GM10266 (cell line): ENCODE data around the gene SGCD.

Experiments
- DNase-seq: peaks from one replicate; pipeline ENCODE4 v3.0.0; 2012; ENCODE audit errors: extremely low spot score
- TF ChIP-seq, protein P1 (sequence below): IDR thresholded peaks from 2 replicates; pipeline ENCODE4 v1.5.1; 2012; ENCODE audit warnings: mild to moderate bottlenecking, low read depth; ENCODE audit not compliant: control insufficient read depth, insufficient read depth; ENCODE audit errors: missing control alignments

SGCD gene

DNA sequence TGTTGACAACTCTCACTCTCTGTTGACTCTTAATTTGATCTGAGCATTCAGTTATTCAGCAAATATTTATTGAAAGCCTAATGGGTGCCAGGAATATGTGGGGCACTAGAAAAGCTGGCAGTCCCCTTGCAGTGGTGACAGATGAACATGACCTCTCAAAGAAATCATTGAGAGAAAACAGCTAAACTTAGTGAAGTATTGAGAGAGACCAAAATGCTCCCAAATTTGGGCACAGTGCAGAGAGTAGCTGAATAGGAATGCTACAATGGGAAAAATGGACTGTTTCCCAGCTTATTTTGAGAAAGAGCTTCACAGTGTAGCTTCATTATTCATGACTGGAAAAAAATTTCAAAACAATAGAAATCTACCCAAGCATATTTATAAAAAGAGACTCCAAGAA is 257.9 kb downstream of the SGCD start:
- no peak for DNase-seq
- TF ChIP-seq, protein P1, sequence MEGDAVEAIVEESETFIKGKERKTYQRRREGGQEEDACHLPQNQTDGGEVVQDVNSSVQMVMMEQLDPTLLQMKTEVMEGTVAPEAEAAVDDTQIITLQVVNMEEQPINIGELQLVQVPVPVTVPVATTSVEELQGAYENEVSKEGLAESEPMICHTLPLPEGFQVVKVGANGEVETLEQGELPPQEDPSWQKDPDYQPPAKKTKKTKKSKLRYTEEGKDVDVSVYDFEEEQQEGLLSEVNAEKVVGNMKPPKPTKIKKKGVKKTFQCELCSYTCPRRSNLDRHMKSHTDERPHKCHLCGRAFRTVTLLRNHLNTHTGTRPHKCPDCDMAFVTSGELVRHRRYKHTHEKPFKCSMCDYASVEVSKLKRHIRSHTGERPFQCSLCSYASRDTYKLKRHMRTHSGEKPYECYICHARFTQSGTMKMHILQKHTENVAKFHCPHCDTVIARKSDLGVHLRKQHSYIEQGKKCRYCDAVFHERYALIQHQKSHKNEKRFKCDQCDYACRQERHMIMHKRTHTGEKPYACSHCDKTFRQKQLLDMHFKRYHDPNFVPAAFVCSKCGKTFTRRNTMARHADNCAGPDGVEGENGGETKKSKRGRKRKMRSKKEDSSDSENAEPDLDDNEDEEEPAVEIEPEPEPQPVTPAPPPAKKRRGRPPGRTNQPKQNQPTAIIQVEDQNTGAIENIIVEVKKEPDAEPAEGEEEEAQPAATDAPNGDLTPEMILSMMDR, result no peak

DNA sequence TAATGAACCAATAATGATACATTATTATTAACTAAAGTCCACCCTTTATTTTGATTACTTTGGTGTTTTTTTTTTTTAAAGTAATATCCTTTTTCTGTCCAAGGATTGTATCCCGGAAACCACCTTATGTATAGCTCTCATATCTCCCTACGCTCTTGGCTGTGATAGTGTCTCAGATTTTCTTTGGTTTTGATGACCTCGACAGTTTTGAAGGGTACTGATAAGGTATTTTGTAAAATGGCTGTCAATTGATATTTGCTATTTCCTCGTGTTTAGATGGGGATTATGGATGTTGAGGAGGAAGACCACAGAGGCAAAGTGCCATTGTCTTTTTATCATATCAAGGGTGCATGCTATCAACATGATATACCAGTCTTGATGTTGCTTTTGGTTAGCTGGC is 259.0 kb downstream of the SGCD start:
- TF ChIP-seq, protein P1, result no peak
- no peak for DNase-seq

DNA sequence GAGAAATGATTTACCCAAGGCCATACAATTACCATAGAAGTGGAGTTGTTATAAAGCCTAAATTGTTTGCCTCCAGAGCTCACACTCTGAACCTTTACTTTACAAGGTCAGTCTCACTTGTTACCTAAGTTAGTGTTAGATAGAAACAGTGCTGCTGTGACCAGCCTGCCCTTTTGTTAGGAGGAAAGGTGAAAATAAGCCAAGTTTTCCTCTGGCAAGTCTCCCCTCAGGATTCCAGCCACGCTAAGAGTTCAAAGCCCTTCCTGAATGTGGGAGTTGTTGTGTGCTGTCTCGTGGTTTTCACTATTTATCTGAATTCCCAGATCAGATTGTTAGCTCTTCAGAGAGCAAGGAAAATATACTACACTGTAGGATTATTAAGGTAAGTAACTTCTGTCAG is 260.0 kb downstream of the SGCD start:
- no peak for DNase-seq
- TF ChIP-seq, protein P1, result no peak

DNA sequence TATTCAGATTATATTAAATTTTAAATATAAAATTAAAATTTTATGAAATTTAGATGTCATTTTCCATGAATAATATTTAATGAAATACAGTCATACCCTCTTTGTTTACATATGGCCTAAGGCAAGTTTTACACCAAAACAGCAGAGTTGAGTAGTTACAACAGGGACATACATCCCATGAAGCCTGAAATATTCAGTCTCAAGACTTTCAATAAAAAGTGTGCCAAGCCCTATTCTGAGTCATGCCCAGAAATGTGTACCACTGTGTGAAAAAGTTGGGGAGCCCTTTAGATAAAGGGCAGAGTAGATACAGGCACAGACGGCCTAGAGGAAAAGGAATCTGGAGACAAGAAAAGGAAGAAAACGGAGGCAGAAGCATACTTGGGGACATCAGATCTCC is 261.3 kb downstream of the SGCD start:
- no peak for DNase-seq
- TF ChIP-seq, protein P1, result no peak

DNA sequence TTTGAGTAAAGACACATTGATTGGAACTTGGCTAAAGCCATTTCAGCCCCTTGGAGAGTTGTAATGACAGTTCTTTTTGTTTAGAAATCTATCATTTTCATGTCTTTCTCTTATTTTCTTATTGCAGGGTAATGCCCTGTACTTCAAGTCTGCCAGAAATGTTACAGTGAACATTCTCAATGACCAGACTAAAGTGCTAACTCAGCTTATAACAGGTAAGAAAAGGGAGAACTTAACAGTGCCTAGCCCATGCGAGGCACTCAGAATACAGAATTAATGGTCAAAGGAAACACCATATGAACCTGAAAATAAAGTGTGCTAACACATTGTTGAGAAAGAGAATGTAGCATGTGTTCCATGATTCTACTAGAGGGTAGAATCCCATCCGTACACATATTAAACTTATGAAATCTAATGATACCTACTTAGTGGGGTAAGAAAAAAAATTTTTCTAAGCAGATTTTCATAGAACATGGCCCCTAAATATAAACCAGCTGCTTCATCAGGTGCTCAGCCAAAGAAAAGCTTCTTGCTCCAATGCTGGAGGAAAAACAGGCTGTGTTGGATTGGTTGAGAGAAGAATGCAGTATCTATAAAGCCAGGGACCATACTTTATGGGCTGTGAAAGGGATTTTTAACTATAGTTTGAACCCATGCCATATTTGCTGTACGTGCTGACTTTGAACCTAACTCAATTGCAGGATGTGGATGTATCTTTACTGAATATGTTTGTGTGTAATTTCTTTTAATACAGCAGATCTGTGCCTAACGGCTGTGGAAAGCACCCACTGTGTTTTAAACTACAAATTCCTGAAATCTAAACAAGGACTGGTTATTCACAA is 262.4 kb downstream of the SGCD start:
- TF ChIP-seq, protein P1, result no peak
- DNase-seq, result no peak

DNA sequence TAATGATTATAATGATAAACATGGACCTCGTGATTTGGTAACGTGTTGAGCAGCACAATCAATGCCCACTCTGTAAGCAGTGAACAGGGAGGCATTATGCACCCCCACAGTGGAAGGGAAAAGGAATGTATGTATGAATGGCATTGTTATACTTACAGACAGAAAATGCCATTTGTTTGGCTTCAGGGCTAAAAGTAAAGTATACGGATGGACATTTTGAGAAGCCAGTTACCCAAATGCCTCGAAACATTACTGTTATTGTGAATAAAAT is 262.9 kb downstream of the SGCD start:
- TF ChIP-seq, protein P1, result no peak
- no peak for DNase-seq

DNA sequence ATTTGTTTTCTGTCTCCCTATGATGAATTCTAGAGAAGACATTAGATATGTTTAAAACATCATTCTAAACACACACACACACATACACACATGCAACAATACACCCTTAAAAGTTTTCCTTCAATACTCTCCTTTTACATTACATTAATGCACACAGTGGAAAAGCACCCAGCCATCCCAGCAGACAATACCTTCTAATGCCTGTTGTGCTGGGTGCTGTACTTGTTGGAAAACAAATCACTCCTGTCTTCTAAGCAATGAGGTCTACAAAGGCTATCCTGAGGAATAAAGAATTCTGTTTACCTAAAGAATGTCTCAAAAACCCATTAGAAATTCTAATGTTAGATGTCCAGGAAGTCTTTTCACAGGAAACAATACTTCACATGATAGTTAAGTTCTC is 264.0 kb downstream of the SGCD start:
- DNase-seq, result no peak
- TF ChIP-seq, protein P1, result no peak
